Heart right ventricle (tissue), 16 donors: Measurements from ENCODE around the gene TSC2. TPM values are rescaled to one million over a fixed set of nuclear protein-coding genes. Genes with fewer than 3 reads are reported as not detected.
A peak's percentile ranks its signal among the peaks of the same experiment; 100 is the strongest.

ENCODE experiments used
- ATAC-seq, 8 donors: fragments of 200-7000 bp; cut with Tn5 transposase; one replicate each; pipeline ENCODE4 v1.9.1; 2020; ENCODE audit warnings: mild to moderate bottlenecking in 8 of 8, moderate library complexity in 8 of 8, moderate number of reproducible peaks in 1 of 8
- DNase-seq, 2 donors: peaks; one replicate each; pipeline ENCODE4 v3.0.0-alpha.2; 2020
- H3K27ac ChIP-seq, 10 donors: fragments of 200-600 bp; sonication (generic) in 2 of 10; one replicate each; pipeline versions ENCODE4 v1.5.0 to v1.8.0; 2020 to 2022; ENCODE audit warnings: mild to moderate bottlenecking in 3 of 10
- H3K27me3 ChIP-seq, 7 donors: fragments of 200-600 bp; one replicate each; pipeline ENCODE4 v1.8.0; 2021 to 2022; ENCODE audit warnings: mild to moderate bottlenecking in 2 of 7
- H3K36me3 ChIP-seq, 9 donors: fragments of 200-600 bp; sonication (generic) in 1 of 9; one replicate each; pipeline versions ENCODE4 v1.5.0 to v1.8.0; 2020 to 2022; ENCODE audit warnings: mild to moderate bottlenecking in 2 of 9
- H3K4me1 ChIP-seq, 9 donors: fragments of 200-600 bp; sonication (generic) in 1 of 9; one replicate each; pipeline versions ENCODE4 v1.5.0 to v1.8.0; 2020 to 2022; ENCODE audit warnings: mild to moderate bottlenecking in 4 of 9
- H3K4me3 ChIP-seq, 10 donors: fragments of 200-600 bp; sonication (generic) in 2 of 10; one replicate each; pipeline versions ENCODE4 v1.5.0 to v1.8.0; 2020 to 2022; ENCODE audit warnings: mild to moderate bottlenecking in 7 of 10, moderate library complexity in 2 of 10
- H3K9me3 ChIP-seq, 11 donors: fragments of 200-600 bp in 10 of 11; sonication (generic) in 2 of 11; one replicate each; pipeline versions ENCODE4 v1.5.0 to v1.8.0; 2013 to 2022; ENCODE audit warnings: mild to moderate bottlenecking in 2 of 11, control low read depth in 1 of 11, moderate library complexity in 1 of 11
- WGBS, 2 donors: extraction: QIAGEN DNeasy Blood & Tissue Kit; methylation state at CpG; one replicate each; pipeline ENCODE4 v1.1.7; 2013; ENCODE audit warnings: inconsistent platforms in 1 of 2; 5-methylcytosine and 5-hydroxymethylcytosine counted together
- intact Hi-C, 10 donors: fragments of 100-400 bp; cut with DNase I; formaldehyde crosslinking; loops; one replicate each; pipeline versions ENCODE4 v1.11.1 to v1.14.2; 2022
- polyA plus RNA-seq, 2 donors: library from polyadenylated mRNA; stranded (reverse); fragments of 200-250 nt; gene quantifications; one replicate each; pipeline ENCODE4 v1.2.3, GENCODE V29; 2013
- total RNA-seq, 10 donors: library from RNA; stranded (reverse); fragmentation: NEBNext Ultra II Directional in 3 of 10; extraction: Animal tissue kit (Norgen Biotek cat#: 25700) in 3 of 10; gene quantifications; one replicate each; pipeline versions ENCODE4 v1.2.1 to v1.2.4, GENCODE V29; 2021 to 2023
- TF ChIP-seq, protein P1 (sequence below), 9 donors: fragments of 200-600 bp; sonication (generic) in 2 of 9; IDR thresholded peaks; one replicate each; pipeline versions ENCODE4 v1.5.0 to v1.8.0; 2021 to 2022; ENCODE audit warnings: antibody characterized with exemption in 9 of 9, mild to moderate bottlenecking in 5 of 9, moderate library complexity in 1 of 9
- donor health status: Arrhythmogenic right ventricular cardiomyopathy.
- donor health status: ischemic (EF 13 %, LVEDD 7.1; RV severe dilation, severe dysfunction).
- donor health status: healthy with polysubstance abuse.
- donor health status: DM: no; HTN: yes; CAD: no.
- donor health status: DM: no; HTN: no; CAD: no.
- donor health status: ischemic (EF 25% LVEDD 6.9; RV normal size, moderate dysfunction).
- donor health status: ischemic (EF 25% LVEDD 5.7; RV mildly dilated, moderate dysfunction).
- donor health status: healthy.
- donor health status: DM: yes; HTN: yes; CAD: no.
- donor health status: Ischemic cardiomyopathy.
- donor health status: ischemic (EF 35%, LVEDD 5.7; RV mildly dilated, moderate dysfunction).
- donor health status: nonischemic (EF 11% LVEDD 7.7; RV severe dilation, severe dysfunction).
- donor health status: DM: yes; HTN: yes; CAD: no.
- donor health status: PGD.
- donor health status: ischemic (EF 29% LVEDD 5.4; RV normal size, mild dysfunction).
- donor health status: nonischemic (EF 23%, LVEDD 6.1; RV moderate dilation, normal function).

TSC2 gene
- total and polyA plus RNA-seq, 12 donors = 28.8 to 87.0 (median 71.5) TPM

DNA sequence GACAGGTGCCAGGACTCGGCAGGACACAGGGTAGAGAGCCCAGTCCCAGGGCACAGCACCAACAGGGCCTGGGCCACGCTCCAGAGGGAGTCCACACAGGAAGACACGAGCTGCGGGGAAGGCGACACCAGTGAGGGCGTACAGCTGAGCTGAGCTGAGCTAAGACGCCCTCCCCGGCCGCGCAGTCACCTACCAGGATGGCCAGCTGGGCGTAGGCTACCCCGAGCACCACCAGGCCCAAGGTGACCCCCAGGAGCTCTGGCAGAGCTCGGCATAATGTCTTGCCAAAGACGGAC, 42.6 kb downstream of the TSC2 start:
- TF ChIP-seq, protein P1, sequence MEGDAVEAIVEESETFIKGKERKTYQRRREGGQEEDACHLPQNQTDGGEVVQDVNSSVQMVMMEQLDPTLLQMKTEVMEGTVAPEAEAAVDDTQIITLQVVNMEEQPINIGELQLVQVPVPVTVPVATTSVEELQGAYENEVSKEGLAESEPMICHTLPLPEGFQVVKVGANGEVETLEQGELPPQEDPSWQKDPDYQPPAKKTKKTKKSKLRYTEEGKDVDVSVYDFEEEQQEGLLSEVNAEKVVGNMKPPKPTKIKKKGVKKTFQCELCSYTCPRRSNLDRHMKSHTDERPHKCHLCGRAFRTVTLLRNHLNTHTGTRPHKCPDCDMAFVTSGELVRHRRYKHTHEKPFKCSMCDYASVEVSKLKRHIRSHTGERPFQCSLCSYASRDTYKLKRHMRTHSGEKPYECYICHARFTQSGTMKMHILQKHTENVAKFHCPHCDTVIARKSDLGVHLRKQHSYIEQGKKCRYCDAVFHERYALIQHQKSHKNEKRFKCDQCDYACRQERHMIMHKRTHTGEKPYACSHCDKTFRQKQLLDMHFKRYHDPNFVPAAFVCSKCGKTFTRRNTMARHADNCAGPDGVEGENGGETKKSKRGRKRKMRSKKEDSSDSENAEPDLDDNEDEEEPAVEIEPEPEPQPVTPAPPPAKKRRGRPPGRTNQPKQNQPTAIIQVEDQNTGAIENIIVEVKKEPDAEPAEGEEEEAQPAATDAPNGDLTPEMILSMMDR (IDR thresholded peaks at IDR 0.05) = no peak
- intact Hi-C loops = no loop called here
- H3K9me3 ChIP-seq = no peaks in the 10 kb centered on the region
- ATAC-seq (peak; percentile 16 to 62 (median 31)), DNase-seq (peak in 1 of 2 donors; percentile 58)
- no peaks in the 10 kb centered on the region for H3K27me3 ChIP-seq
- H3K4me1 ChIP-seq = peaks cover 0 to 16% (median 0%) of the 10 kb centered on the region in 9 donors
- H3K27ac ChIP-seq = peak overlapping the region in 9 of 10 donors; percentile 71 to 88 (median 78)
- H3K4me3 ChIP-seq = peak overlapping the region in 5 of 10 donors; percentile 2 to 24 (median 11)
- 64 to 73% methylated on average over 14 of the region's 14 CpGs for WGBS, 2 donors
- H3K36me3 ChIP-seq = peaks cover 0 to 96% (median 72%) of the 10 kb centered on the region in 9 donors

- H3K4me3 ChIP-seq = peak overlapping the region in 5 of 10 donors; percentile 2 to 24 (median 11)
- peaks cover 0 to 96% (median 73%) of the 10 kb centered on the region in 9 donors for H3K36me3 ChIP-seq
Measured at GRCh38 chr16:2090777-2091546, 43.2 kb downstream of the TSC2 start.

GRCh38 chr16:2091547-2092255, 43.9 kb downstream of the TSC2 start:
- Histone ChIP-seq H3K4me3 (no peak overlapping the region), H3K4me1 (peaks cover 0 to 16% (median 0%) of the 10 kb centered on the region in 9 donors), H3K36me3 (peaks cover 5 to 96% (median 68%) of the 10 kb centered on the region in 9 donors), H3K9me3 (no peaks in the 10 kb centered on the region), H3K27me3 (no peaks in the 10 kb centered on the region), H3K27ac (peak overlapping the region in 4 of 10 donors; percentile 14 to 41 (median 22))
- WGBS, 2 donors = 80 to 81% methylated on average over 49 of the region's 49 CpGs
- ATAC-seq (peak in 2 of 8 donors; percentile 1 to 7), DNase-seq (no peak)
- intact Hi-C loops = no loop called here
- TF ChIP-seq, protein P1 (IDR thresholded peaks at IDR 0.05) = no peak

More at GRCh38 chr16:2090777-2091546, 43.2 kb downstream of the TSC2 start:
- intact Hi-C loops = no loop called here
- peak overlapping the region in 9 of 10 donors; percentile 71 to 88 (median 78) for H3K27ac ChIP-seq
- H3K4me1 ChIP-seq = peaks cover 0 to 16% (median 0%) of the 10 kb centered on the region in 9 donors
- DNase-seq (peak; percentile 43 to 73), ATAC-seq (peak; percentile 15 to 61 (median 28))
- H3K9me3 ChIP-seq = no peaks in the 10 kb centered on the region
- 63 to 67% methylated on average over 69 to 101 of the region's 101 CpGs for WGBS, 2 donors
- TF ChIP-seq, protein P1 (IDR thresholded peaks at IDR 0.05) = peak in 3 of 9 donors; percentile 21 to 37 (median 25)
- no peaks in the 10 kb centered on the region for H3K27me3 ChIP-seq

- H3K27ac ChIP-seq = no peak overlapping the region
- no peak for ATAC-seq
- peaks cover 0 to 16% (median 0%) of the 10 kb centered on the region in 9 donors for H3K4me1 ChIP-seq
- H3K9me3 ChIP-seq = no peaks in the 10 kb centered on the region
- no peak for DNase-seq
- no peaks in the 10 kb centered on the region for H3K27me3 ChIP-seq
- no peak overlapping the region for H3K4me3 ChIP-seq
- 91% methylated on average over 16 of the region's 16 CpGs for WGBS, 2 donors
- peaks cover 5 to 96% (median 69%) of the 10 kb centered on the region in 9 donors for H3K36me3 ChIP-seq
- intact Hi-C loops = no loop called here
- TF ChIP-seq, protein P1 (IDR thresholded peaks at IDR 0.05) = no peak
Measured at GRCh38 chr16:2092256-2092620, 44.5 kb downstream of the TSC2 start.
